ENCODE data around the gene LRRC3.

The LRRC3 gene

GRCh38 chr21:44511219-44511937 lies 56.1 kb downstream of the LRRC3 start:
- no peak for DNase-seq (ENCODE audit: low read depth)

All from stimulated activated CD8-positive, alpha-beta memory T cell treated with anti-CD3 and anti-CD28 coated beads, Interleukin-15, amount 100 ng/mL, for 24 hours (primary cell).